ENCODE results near the gene PEX11G.
"Not testable (repeated sequence)": the region's sequence is repeated elsewhere in the genome, so short reads cannot be mapped to it uniquely, and the experiment has no call there.

PEX11G gene

DNA sequence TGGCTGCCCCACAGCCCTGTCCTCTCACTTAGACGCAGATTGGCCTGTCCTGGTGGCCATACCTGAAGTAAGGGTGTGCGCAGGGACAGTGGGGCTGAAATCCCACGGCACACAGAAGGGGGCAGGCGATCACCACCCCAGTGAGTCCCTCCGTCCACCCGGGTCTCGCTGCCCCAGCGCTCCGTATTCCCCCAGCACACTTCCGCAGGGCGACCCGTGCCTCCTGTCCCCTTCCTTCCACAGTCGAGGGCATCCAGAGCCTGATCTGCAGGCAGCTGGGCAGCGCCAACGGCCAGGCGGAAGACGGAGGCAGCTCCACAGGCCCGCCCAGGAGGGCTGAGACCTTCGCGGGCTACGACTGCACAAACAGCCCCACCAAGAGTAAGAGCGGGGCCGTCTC lies 25.3 kb downstream of the PEX11G start:
- DNase-seq = no peak

GRCh38 chr19:7461841-7462629 lies 26.8 kb downstream of the PEX11G start:
- DNase-seq = no peak

- no peak for DNase-seq
These were observed 28.3 kb downstream of the PEX11G start for GRCh38 chr19:7460562-7460966.

GRCh38 chr19:7459773-7460172 lies 29.1 kb downstream of the PEX11G start:
- DNase-seq = no peak

GRCh38 chr19:7458675-7459074 lies 30.2 kb downstream of the PEX11G start:
- DNase-seq = no peak

GRCh38 chr19:7456964-7457541 lies 31.8 kb downstream of the PEX11G start:
- DNase-seq = no peak

- DNase-seq = no peak
These were observed 33.1 kb downstream of the PEX11G start for GRCh38 chr19:7455600-7456296.

GRCh38 chr19:7454998-7455397 lies 33.8 kb downstream of the PEX11G start:
- no peak for DNase-seq

DNA sequence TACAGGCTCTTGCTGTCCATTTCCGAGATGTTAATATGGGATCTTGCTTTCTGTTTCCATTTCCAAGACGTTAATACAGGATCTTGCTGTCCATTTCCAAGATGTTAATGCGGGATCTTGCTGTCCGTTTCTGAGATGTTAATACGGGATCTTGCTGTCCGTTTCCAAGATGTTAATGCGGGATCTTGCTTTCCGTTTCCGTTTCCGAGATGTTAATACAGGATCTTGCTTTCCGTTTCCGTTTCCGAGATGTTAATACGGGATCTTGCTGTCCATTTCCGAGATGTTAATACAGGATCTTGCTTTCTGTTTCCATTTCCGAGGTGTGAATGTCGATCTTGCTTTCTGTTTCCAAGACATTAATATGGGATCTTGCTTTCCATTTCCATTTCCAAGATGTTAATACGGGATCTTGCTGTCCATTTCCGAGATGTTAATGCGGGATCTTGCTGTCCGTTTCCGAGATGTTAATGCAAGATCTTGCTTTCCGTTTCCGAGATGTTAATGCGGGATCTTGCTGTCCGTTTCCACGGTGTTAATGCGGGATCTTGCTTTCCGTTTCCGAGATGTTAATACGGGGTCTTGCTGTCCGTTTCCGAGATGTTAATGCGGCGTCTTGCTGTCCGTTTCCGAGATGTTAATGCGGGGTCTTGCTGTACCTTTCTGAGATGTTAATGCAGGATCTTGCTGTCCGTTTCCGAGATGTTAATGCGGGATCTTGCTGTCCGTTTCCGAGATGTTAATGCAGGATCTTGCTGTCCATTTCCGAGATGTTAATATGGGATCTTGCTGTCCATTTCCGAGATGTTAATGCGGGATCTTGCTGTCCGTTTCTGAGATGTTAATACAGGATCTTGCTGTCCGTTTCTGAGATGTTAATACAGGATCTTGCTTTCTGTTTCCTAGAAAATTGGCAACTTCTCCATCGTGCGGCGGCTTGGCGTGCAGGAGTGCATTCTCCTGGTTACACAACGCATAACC lies 38.3 kb downstream of the PEX11G start:
- no peak for DNase-seq

- not testable (repeated sequence) for DNase-seq
These were observed 39.3 kb downstream of the PEX11G start for GRCh38 chr19:7449391-7450070.

- no peak for DNase-seq
These were observed 41.2 kb downstream of the PEX11G start for GRCh38 chr19:7447648-7448047.

DNA sequence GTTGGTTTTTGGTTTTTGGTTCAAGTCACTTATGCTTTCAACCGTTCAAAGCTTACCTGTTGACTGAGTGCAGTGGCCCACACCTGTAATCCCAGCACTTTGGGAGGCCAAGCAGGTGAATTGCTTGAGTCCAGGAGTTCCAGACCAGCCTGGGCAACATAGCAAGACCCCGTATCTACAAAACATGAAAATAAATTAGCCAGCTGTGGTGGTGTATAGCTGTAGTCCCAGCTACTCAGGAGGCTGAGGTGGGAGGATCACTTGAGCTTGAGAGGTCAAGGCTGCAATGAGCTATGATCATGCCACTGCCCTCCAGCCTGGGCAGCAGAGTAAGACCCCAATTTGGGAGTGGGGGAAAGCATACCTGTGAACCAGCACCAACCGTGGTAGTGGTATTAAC lies 43.7 kb downstream of the PEX11G start:
- DNase-seq = no peak

- DNase-seq = no peak
These were observed 44.8 kb downstream of the PEX11G start for GRCh38 chr19:7444042-7444441.

DNA sequence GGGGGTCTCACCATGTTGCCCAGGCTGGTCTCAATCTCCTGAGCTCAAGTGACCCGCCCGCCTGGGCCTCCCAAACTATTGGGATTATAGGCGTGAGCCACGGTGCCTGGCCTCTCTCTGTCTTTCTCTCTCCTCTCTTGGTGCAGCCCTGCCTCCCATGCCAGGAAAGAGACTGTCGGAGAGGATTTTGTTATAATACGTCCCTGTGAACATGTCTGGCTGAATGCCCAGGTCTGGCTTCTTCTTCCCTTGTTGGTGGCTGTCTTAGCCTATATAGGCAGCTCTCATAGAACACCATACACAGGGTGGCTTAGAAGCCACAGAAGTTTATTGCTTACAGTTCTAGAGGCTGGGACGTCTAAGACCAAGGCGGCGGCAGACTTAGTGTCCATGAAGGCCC lies 46.4 kb downstream of the PEX11G start:
- DNase-seq = no peak

- DNase-seq = no peak
These were observed 47.2 kb downstream of the PEX11G start for GRCh38 chr19:7441468-7442146.

GRCh38 chr19:7440188-7440975 lies 48.5 kb downstream of the PEX11G start:
- no peak for DNase-seq

GRCh38 chr19:7435586-7435985 lies 53.2 kb downstream of the PEX11G start:
- DNase-seq = no peak

- DNase-seq = no peak
These were observed 54.4 kb downstream of the PEX11G start for GRCh38 chr19:7434391-7434790.

DNA sequence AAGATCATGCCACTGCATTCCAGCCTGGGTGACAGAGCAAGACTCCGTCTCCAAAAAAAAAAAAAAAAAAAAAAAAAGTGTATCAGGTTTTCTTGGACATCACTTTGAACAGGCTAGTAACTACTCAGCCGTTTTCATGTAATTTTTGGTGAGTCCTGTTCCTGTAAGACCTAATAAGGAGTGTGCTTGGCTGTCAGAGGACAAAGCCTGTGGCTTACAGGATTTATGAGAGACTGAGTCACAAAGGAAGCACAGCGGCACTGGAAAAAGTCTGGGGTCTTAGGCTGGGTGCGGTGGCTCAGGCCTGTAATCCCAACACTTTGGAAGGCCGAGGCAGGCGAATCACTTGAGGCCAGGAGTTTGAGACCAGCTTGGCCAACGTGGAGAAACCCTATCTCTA lies 55.4 kb downstream of the PEX11G start:
- not testable (repeated sequence) for DNase-seq

- DNase-seq = no peak
These were observed 59.1 kb downstream of the PEX11G start for GRCh38 chr19:7429638-7430282.

Measured in activated CD4-positive, alpha-beta T cell treated with anti-CD3 and anti-CD28 coated beads, Interleukin-10, Interleukin-2, amounts not matched to agents 100 ng/mL and 50 ng/mL, durations not matched to agents 16 hours and 8 hours (primary cell).